ENCODE results near the gene NME4. TPM values are rescaled to one million over a fixed set of nuclear protein-coding genes. Genes with fewer than 3 reads are reported as not detected.

Gene NME4
- total RNA-seq, 1 experiment from 2014 or later, result 140 TPM

DNA sequence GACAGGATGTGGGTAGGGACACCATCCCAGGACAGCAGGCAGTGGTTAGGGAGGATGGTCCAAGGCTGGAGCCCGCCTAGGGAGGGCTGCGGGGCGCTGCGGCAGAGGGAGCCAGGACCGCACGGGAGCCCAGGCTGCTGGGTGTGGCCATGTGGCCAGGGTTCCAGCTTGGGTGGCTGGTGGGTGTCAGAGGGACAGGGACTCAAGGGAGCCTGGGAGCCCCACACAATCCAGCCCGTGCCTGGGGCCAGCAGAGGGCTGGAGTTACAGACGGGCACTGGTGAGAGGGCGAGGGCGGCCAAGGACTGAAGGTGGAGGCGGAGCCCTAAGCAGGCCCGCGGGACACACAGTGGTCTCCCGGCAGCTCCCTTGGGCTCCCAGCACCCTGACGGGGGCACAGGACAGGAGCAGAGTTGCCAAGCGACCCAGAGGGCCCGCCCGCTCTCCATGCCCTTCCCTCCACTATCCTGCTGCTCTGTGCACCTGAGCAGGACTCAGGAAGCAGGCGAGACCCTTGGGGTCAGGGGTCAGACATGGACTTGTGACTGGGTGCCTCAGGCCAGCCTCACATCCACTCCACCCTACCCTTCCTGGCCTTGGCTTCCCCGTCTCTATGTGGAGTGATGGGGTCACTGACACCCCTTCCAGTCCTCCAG, 33.8 kb upstream of the NME4 start:
- Mint-ChIP-seq H3K27ac (ENCODE audit: unreplicated experiment) (no peak overlapping the region), H3K4me1 (ENCODE audit: low read depth, unreplicated experiment) (no peaks in the 10 kb centered on the region), H3K27me3 (ENCODE audit: insufficient read depth, unreplicated experiment) (no peaks in the 10 kb centered on the region), H3K9me3 (ENCODE audit: unreplicated experiment) (no peaks in the 10 kb centered on the region), H3K36me3 (ENCODE audit: insufficient read depth, unreplicated experiment) (peaks cover 31% of the 10 kb centered on the region), H3K4me3 (ENCODE audit: unreplicated experiment) (no peak overlapping the region)
- intact Hi-C loops (cut with micrococcal nuclease; ENCODE audit: unreplicated experiment), result no loop called here
- POLR2A ChIA-PET, result interaction anchor here (0.8 kb wide), 1 partner anchor 33 kb away, joined by 6 read pairs; no protein-coding TSS in a partner anchor
- H3K4me1 ChIP-seq, result no peaks in the 10 kb centered on the region
- no peaks in the 10 kb centered on the region for H3K27me3 ChIP-seq (replicated peaks; ENCODE audit: control insufficient read depth, insufficient read depth, low read length)
- CTCF ChIA-PET, result interaction anchor here (2.0 kb wide), 2 partner anchors 10 to 256 kb away, joined by 9 to 19 read pairs; partner anchors contain the start of gene AXIN1
- H3K36me3 ChIP-seq (ENCODE audit: control insufficient read depth, insufficient read depth, low read length), result no peaks in the 10 kb centered on the region
- BruUV-seq (replicated peaks), result no TSS peak
- no peak for TF ChIP-seq CTCF (IDR thresholded peaks at IDR 0.05; ENCODE audit: insufficient read depth in 1 of 2, low read depth in 1 of 2, low read length in 1 of 2, severe bottlenecking in 1 of 2, unreplicated experiment in 1 of 2)
- no peak for DNase-seq
- no peaks in the 10 kb centered on the region for H3K9me3 ChIP-seq
- H3K4me3 ChIP-seq (ENCODE audit: low read depth, low read length), result no peak overlapping the region

DNA sequence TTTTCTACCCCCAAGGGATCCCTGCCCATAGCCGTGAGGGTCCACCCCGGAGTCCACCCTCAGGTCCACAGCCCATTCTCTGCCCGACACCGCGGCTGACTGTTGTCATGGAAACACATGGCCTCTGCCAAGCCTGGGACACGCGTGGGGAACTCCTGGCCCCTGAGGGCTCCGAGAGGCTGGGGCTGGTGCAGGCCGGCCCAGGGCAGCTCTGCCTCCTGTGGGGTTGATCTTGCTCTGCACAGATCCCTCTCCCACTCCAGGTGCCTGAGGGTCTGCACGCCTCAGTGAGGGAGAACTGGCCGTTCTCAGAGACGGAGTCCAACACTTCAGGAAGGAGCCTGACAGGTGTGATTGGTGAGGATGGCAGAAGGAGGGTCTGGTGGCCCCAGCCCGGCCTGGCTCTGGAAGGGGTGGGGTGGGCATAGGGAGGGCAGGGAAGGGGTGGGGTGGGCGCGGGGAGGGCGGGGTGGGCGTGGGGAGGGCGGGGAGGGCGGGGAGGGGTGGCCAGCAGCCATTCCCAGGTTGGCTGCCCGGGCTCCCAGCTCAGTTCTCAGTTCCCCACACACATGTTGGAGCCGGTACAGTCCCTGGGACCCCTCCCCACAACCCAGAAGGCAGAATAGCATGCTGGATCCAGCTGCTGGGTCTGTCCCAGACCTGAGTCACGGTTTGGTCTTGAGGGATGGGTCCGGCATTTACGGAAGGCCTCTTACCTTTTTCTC, 33.1 kb upstream of the NME4 start:
- Mint-ChIP-seq H3K27ac (ENCODE audit: unreplicated experiment) (no peak overlapping the region), H3K4me3 (ENCODE audit: unreplicated experiment) (no peak overlapping the region), H3K27me3 (ENCODE audit: insufficient read depth, unreplicated experiment) (no peaks in the 10 kb centered on the region), H3K36me3 (ENCODE audit: insufficient read depth, unreplicated experiment) (peaks cover 36% of the 10 kb centered on the region), H3K4me1 (ENCODE audit: low read depth, unreplicated experiment) (no peaks in the 10 kb centered on the region), H3K9me3 (ENCODE audit: unreplicated experiment) (no peaks in the 10 kb centered on the region)
- no peaks in the 10 kb centered on the region for H3K27me3 ChIP-seq (replicated peaks; ENCODE audit: control insufficient read depth, insufficient read depth, low read length)
- BruUV-seq (replicated peaks), result no TSS peak
- TF ChIP-seq CTCF (IDR thresholded peaks at IDR 0.05; ENCODE audit: insufficient read depth in 1 of 2, low read depth in 1 of 2, low read length in 1 of 2, severe bottlenecking in 1 of 2, unreplicated experiment in 1 of 2), result no peak
- no peak overlapping the region for H3K4me3 ChIP-seq (ENCODE audit: low read depth, low read length)
- ChIA-PET POLR2A (interaction anchor here (0.6 kb wide), 1 partner anchor 324 kb away, joined by 10 read pairs; no protein-coding TSS in a partner anchor), CTCF (interaction anchor here (0.6 to 1.4 kb wide), 2 partner anchors 11 to 51 kb away, joined by 3 to 4 read pairs; partner anchors contain the start of gene AXIN1)
- intact Hi-C loops (cut with micrococcal nuclease; ENCODE audit: unreplicated experiment), result no loop called here
- no peaks in the 10 kb centered on the region for H3K4me1 ChIP-seq
- DNase-seq, result no peak
- peaks cover 2% of the 10 kb centered on the region; the same call in 1 of the 2 replicates for H3K36me3 ChIP-seq (ENCODE audit: control insufficient read depth, insufficient read depth, low read length)
- H3K9me3 ChIP-seq, result no peaks in the 10 kb centered on the region

- no peaks in the 10 kb centered on the region for H3K27me3 ChIP-seq (replicated peaks; ENCODE audit: control insufficient read depth, insufficient read depth, low read length)
- POLR2A ChIA-PET, result no interaction called here
- H3K4me1 Mint-ChIP-seq (ENCODE audit: low read depth, unreplicated experiment), result no peaks in the 10 kb centered on the region
- peaks cover 45% of the 10 kb centered on the region for H3K36me3 Mint-ChIP-seq (ENCODE audit: insufficient read depth, unreplicated experiment)
- H3K9me3 Mint-ChIP-seq (ENCODE audit: unreplicated experiment), result no peaks in the 10 kb centered on the region
- no peak for DNase-seq
- BruUV-seq (replicated peaks), result no TSS peak
- TF ChIP-seq CTCF (IDR thresholded peaks at IDR 0.05; ENCODE audit: insufficient read depth in 1 of 2, low read depth in 1 of 2, low read length in 1 of 2, severe bottlenecking in 1 of 2, unreplicated experiment in 1 of 2), result no peak
- CTCF ChIA-PET, result interaction anchor here (1.4 kb wide), 1 partner anchor 12 kb away, joined by 4 read pairs; the partner anchor contains the start of gene AXIN1
- H3K36me3 ChIP-seq (ENCODE audit: control insufficient read depth, insufficient read depth, low read length), result peaks cover 2% of the 10 kb centered on the region; the same call in 1 of the 2 replicates
- intact Hi-C loops (cut with micrococcal nuclease; ENCODE audit: unreplicated experiment), result no loop called here
- H3K27me3 Mint-ChIP-seq (ENCODE audit: insufficient read depth, unreplicated experiment), result no peaks in the 10 kb centered on the region
- H3K4me3 Mint-ChIP-seq (ENCODE audit: unreplicated experiment), result no peak overlapping the region
- H3K4me3 ChIP-seq (ENCODE audit: low read depth, low read length), result no peak overlapping the region
- H3K4me1 ChIP-seq, result no peaks in the 10 kb centered on the region
- H3K27ac Mint-ChIP-seq (ENCODE audit: unreplicated experiment), result no peak overlapping the region
- no peaks in the 10 kb centered on the region for H3K9me3 ChIP-seq
Measured at GRCh38 chr16:364595-365491, 32.2 kb upstream of the NME4 start.

All from Caco-2 (cell line).